H1 (cell line): ENCODE results near the gene ZFAND3. TPM values are rescaled to one million over a fixed set of nuclear protein-coding genes. Genes with fewer than 3 reads are reported as not detected.

Experiments
- CTCF ChIA-PET: fragments of 300-600 bp; sonication (Branson Sonifier 250); formaldehyde crosslinking; loops from one replicate; lab custom pipeline; 2021; ENCODE audit not compliant: partially characterized antibody; lab: Charles Lee
- POLR2A ChIA-PET: fragments of 300-600 bp; sonication (Branson Sonifier 250); formaldehyde crosslinking; loops from one replicate; lab custom pipeline; 2021; ENCODE audit warnings: inconsistent platforms; ENCODE audit not compliant: partially characterized antibody; lab: Charles Lee
- DNase-seq, 2 experiments: peaks; one replicate each; pipeline versions ENCODE4 v3.0.0 to v3.0.0-alpha.2; 2010 to 2022; ENCODE audit warnings: low spot score in 2 of 2, low read depth in 1 of 2, mixed read lengths in 1 of 2
- FAIRE-seq: peaks from 2 replicates; lab custom pipeline; 2011; peaks lifted over from hg19 to GRCh38; lab: Jason Lieb, UNC
- H2AFZ ChIP-seq: 2 replicates; pipeline ENCODE4 v1.8.1; 2012; ENCODE audit warnings: low read length, inconsistent platforms
- H2AK5ac ChIP-seq: 2 replicates; pipeline ENCODE4 v1.6.1; 2013; ENCODE audit warnings: low read depth, low read length
- H2BK120ac ChIP-seq: replicated peaks from 2 replicates; pipeline ENCODE3; 2013; ENCODE audit warnings: low read depth, low read length, inconsistent platforms
- H2BK12ac ChIP-seq: 2 replicates; pipeline ENCODE4 v1.6.1; 2013; ENCODE audit warnings: low read depth, low read length
- H2BK15ac ChIP-seq: 2 replicates; pipeline ENCODE4 v1.6.1; 2013; ENCODE audit warnings: low read length
- H2BK20ac ChIP-seq: 2 replicates; pipeline ENCODE4 v1.6.1; 2013; ENCODE audit warnings: low read length
- H2BK5ac ChIP-seq: 2 replicates; pipeline ENCODE4 v1.6.1; 2013; ENCODE audit warnings: low read depth, low read length
- H3K14ac ChIP-seq: 2 replicates; pipeline ENCODE4 v1.6.1; 2013; ENCODE audit warnings: inconsistent platforms; ENCODE audit not compliant: insufficient read length
- H3K18ac ChIP-seq: 2 replicates; pipeline ENCODE4 v1.6.1; 2013; ENCODE audit warnings: low read length; ENCODE audit errors: extremely low read depth
- H3K23ac ChIP-seq: 2 replicates; pipeline ENCODE4 v1.6.1; 2013; ENCODE audit warnings: inconsistent platforms; ENCODE audit not compliant: insufficient read length
- H3K23me2 ChIP-seq: 2 replicates; pipeline ENCODE4 v1.6.1; 2013; ENCODE audit warnings: low read depth, low read length
- H3K27ac ChIP-seq: 2 replicates; pipeline ENCODE4 v1.6.1; 2011; ENCODE audit warnings: low read depth, low read length, inconsistent platforms
- H3K27me3 ChIP-seq, 4 experiments: replicated peaks in 1 of 4; 1 replicate in 1 of 4; 2 replicates in 3 of 4; pipeline versions ENCODE4 v1.6.1 to v1.8.1; 2011 to 2013; ENCODE audit warnings: low read length in 3 of 4, mild to moderate bottlenecking in 3 of 4, inconsistent platforms in 2 of 4, mixed read lengths in 2 of 4, moderate library complexity in 1 of 4; ENCODE audit not compliant: control insufficient read depth in 3 of 4, insufficient read depth in 3 of 4; ENCODE audit errors: extremely low read depth in 1 of 4
- H3K36me3 ChIP-seq, 4 experiments: 2 replicates each; pipeline versions ENCODE4 v1.6.1 to v1.8.1; 2011 to 2013; ENCODE audit warnings: mild to moderate bottlenecking in 4 of 4, low read length in 3 of 4, moderate library complexity in 2 of 4, control low read depth in 1 of 4, inconsistent platforms in 1 of 4; ENCODE audit not compliant: insufficient read depth in 4 of 4, control insufficient read depth in 2 of 4
- H3K4ac ChIP-seq: replicated peaks from 2 replicates; pipeline ENCODE3; 2013; ENCODE audit warnings: low read length, low read depth, mixed read lengths, inconsistent platforms; ENCODE audit not compliant: insufficient read length
- H3K4me1 ChIP-seq, 4 experiments: replicated peaks in 1 of 4; 1 replicate in 1 of 4; 2 replicates in 3 of 4; pipeline versions ENCODE4 v1.6.1 to v1.8.1; 2011 to 2013; ENCODE audit warnings: low read length in 3 of 4, inconsistent platforms in 2 of 4, mixed read lengths in 1 of 4; ENCODE audit not compliant: insufficient read depth in 4 of 4, control insufficient read depth in 3 of 4
- H3K4me2 ChIP-seq, 2 experiments: 2 replicates each; pipeline versions ENCODE4 v1.6.1 to v1.8.1; 2011 to 2013; ENCODE audit warnings: low read depth in 2 of 2, low read length in 2 of 2, control low read depth in 1 of 2, inconsistent platforms in 1 of 2, mild to moderate bottlenecking in 1 of 2; ENCODE audit not compliant: insufficient read depth in 1 of 2
- H3K4me3 ChIP-seq, 4 experiments: fragments of 200-600, 300-600 bp in 1 of 4; sonication (generic), shearing (Covaris generic), sonication (Bioruptor Twin) in 1 of 4; 2 replicates each; pipeline versions ENCODE4 v1.5.1 to v1.8.1; 2011 to 2016; ENCODE audit warnings: low read length in 4 of 4, low read depth in 3 of 4, control low read depth in 2 of 4, inconsistent platforms in 2 of 4, mild to moderate bottlenecking in 2 of 4, mixed read lengths in 1 of 4, moderate library complexity in 1 of 4; ENCODE audit not compliant: insufficient read depth in 2 of 4; ENCODE audit errors: extremely low read depth in 1 of 4
- H3K56ac ChIP-seq: replicated peaks from 2 replicates; pipeline ENCODE3; 2013; ENCODE audit warnings: low read depth, mild to moderate bottlenecking, mixed read lengths, low read length, inconsistent platforms; ENCODE audit not compliant: insufficient read length
- H3K79me1 ChIP-seq: 2 replicates; pipeline ENCODE4 v1.6.1; 2013; ENCODE audit warnings: low read depth, low read length, control low read depth
- H3K79me2 ChIP-seq, 2 experiments: 2 replicates each; pipeline versions ENCODE4 v1.6.1 to v1.8.1; 2012 to 2013; ENCODE audit warnings: low read length in 2 of 2, mild to moderate bottlenecking in 2 of 2, inconsistent platforms in 1 of 2; ENCODE audit not compliant: insufficient read depth in 2 of 2, control insufficient read depth in 1 of 2
- H3K9ac ChIP-seq, 4 experiments: replicated peaks in 1 of 4; 1 replicate in 1 of 4; 2 replicates in 3 of 4; pipeline versions ENCODE4 v1.6.1 to v1.8.1; 2011 to 2013; ENCODE audit warnings: low read depth in 3 of 4, low read length in 3 of 4, control low read depth in 2 of 4, mild to moderate bottlenecking in 2 of 4, moderate library complexity in 2 of 4, inconsistent platforms in 1 of 4; ENCODE audit errors: extremely low read depth in 1 of 4
- H3K9me3 ChIP-seq, 2 experiments: 2 replicates each; pipeline versions ENCODE4 v1.6.1 to v1.8.1; 2012 to 2013; ENCODE audit warnings: mild to moderate bottlenecking in 2 of 2, moderate library complexity in 2 of 2, control low read depth in 1 of 2, inconsistent platforms in 1 of 2, low read depth in 1 of 2, low read length in 1 of 2, mixed read lengths in 1 of 2; ENCODE audit not compliant: insufficient read depth in 2 of 2
- H4K20me1 ChIP-seq, 2 experiments: replicated peaks in 1 of 2; 2 replicates each; pipeline versions ENCODE3 to v1.8.1; 2011 to 2013; ENCODE audit warnings: inconsistent platforms in 2 of 2, low read length in 2 of 2, mild to moderate bottlenecking in 1 of 2; ENCODE audit not compliant: insufficient read depth in 2 of 2, control insufficient read depth in 1 of 2
- H4K5ac ChIP-seq: 2 replicates; pipeline ENCODE4 v1.6.1; 2013; ENCODE audit warnings: low read length, low read depth, mixed read lengths, inconsistent platforms; ENCODE audit not compliant: insufficient read length
- H4K8ac ChIP-seq: 2 replicates; pipeline ENCODE4 v1.8.0; 2013; ENCODE audit warnings: mild to moderate bottlenecking, moderate library complexity, low read length, inconsistent platforms; ENCODE audit not compliant: insufficient read depth; ENCODE audit errors: extremely low read depth
- H4K91ac ChIP-seq: replicated peaks from 2 replicates; pipeline ENCODE3; 2013; ENCODE audit warnings: low read length, mixed read lengths, inconsistent platforms; ENCODE audit not compliant: insufficient read length
- CHD2 ChIP-seq: IDR thresholded peaks from 2 replicates; pipeline ENCODE4 v1.6.1; 2012; ENCODE audit warnings: low read length, improper control_type of control experiment
- PHF8 ChIP-seq: fragments of 200-600 bp; sonication (generic); conservative IDR thresholded peaks from 2 replicates; pipeline ENCODE4 v1.7.1; 2012; ENCODE audit warnings: low read depth, mild to moderate bottlenecking, inconsistent platforms, low read length, moderate library complexity
- RAD21 ChIP-seq, 2 experiments: IDR thresholded peaks in 1 of 2; conservative IDR thresholded peaks in 1 of 2; 2 replicates each; pipeline ENCODE4 v1.6.1; 2011; ENCODE audit warnings: low read depth in 2 of 2, low read length in 2 of 2, improper control_type of control experiment in 1 of 2, inconsistent platforms in 1 of 2, mild to moderate bottlenecking in 1 of 2, moderate library complexity in 1 of 2
- SAP30 ChIP-seq: fragments of 300-600 bp; sonication (generic); IDR thresholded peaks from 2 replicates; pipeline ENCODE4 v1.7.1; 2012; ENCODE audit warnings: low read length, moderate library complexity, mild to moderate bottlenecking, inconsistent platforms; ENCODE audit not compliant: insufficient read depth, insufficient replicate concordance
- TCF12 ChIP-seq: IDR thresholded peaks from 2 replicates; pipeline ENCODE4 v1.6.1; 2011; ENCODE audit warnings: low read depth, mild to moderate bottlenecking, low read length
- WGBS, 2 experiments: shearing (Covaris generic) in 1 of 2; methylation state at CpG; one replicate each; pipeline versions ENCODE4 v1.1.6 to v1.1.7; 2013 to 2015; ENCODE audit warnings: low lambda C conversion rate in 2 of 2, mixed read lengths in 2 of 2, inconsistent platforms in 1 of 2, low coverage in 1 of 2, missing lambda C conversion rate in 1 of 2; ENCODE audit not compliant: insufficient replicate concordance in 2 of 2, insufficient coverage in 1 of 2, insufficient read length in 1 of 2; ENCODE audit errors: extremely low coverage in 1 of 2, missing lambda C conversion rate in 1 of 2; 5-methylcytosine and 5-hydroxymethylcytosine counted together
- polyA plus RNA-seq, 7 experiments: library from polyadenylated mRNA; depleted of rRNA in 3 of 7; stranded (reverse) in 5 of 7; unstranded in 2 of 7; fragments of >200 nt in 5 of 7; fragments of 200-250 nt in 2 of 7; gene quantifications; 1 replicate in 5 of 7; 2 replicates in 1 of 7; 4 replicates in 1 of 7; pipeline versions ENCODE4 v1.2.1 to v1.2.3, GENCODE V29; 2011 to 2013; ENCODE audit warnings: missing spikeins in 2 of 7, mixed read lengths in 2 of 7
- total RNA-seq: library from RNA; stranded (reverse); fragmentation: NEBNext Ultra II Directional; extraction: Animal tissue kit (Norgen Biotek cat#: 25700); gene quantifications from 2 replicates; pipeline ENCODE4 v1.2.1, GENCODE V29; 2021
- TF ChIP-seq, protein P1 (sequence below): IDR thresholded peaks from 2 replicates; pipeline ENCODE4 v1.6.1; 2011; ENCODE audit warnings: low read length, improper control_type of control experiment

ZFAND3 gene
- total and polyA plus RNA-seq, 2 of the 8 experiments (the other 6 are each of a cell fraction or from before 2014, with no cell fraction given), result 13.0 to 51.3 TPM

DNA sequence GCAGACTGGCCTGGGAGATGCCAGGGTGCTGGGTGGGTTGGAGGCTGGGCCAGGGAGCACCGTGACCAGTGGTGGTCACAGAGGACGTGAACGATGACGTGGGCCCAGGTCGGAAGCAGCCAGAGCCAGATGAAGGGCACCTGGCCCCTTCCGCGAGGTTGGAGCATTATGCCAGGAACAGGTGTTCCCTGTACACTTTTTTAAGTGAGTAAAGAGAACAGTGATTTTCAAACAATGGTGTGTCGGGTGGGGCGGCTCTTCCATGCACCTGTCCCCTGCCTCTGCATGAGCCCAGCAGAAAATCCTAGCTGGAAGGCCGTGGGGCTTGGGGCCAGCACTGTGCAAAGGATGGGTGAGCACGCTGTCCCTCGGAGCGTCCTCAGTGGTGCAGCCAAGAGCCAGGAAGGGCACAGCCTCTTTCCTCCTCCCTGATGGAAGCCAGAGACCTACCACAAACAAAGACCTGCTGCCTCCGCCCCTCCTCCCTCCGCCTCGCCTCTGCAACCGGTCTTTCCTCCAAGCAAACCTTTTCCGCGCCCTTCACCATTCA is 350.5 kb downstream of the ZFAND3 start:
- Histone ChIP-seq H3K4me2 (no peak overlapping the region), H3K4ac (no peak overlapping the region), H3K18ac (no peak overlapping the region), H3K36me3 (no peaks in the 10 kb centered on the region), H3K27ac (no peak overlapping the region), H4K8ac (no peak overlapping the region), H3K23me2 (no peaks in the 10 kb centered on the region), H3K56ac (no peak overlapping the region), H4K5ac (no peak overlapping the region), H2BK120ac (no peak overlapping the region), H4K20me1 (no peaks in the 10 kb centered on the region), H2BK20ac (no peak overlapping the region), H3K14ac (no peak overlapping the region), H2BK5ac (no peak overlapping the region), H3K79me2 (no peaks in the 10 kb centered on the region), H3K9ac (no peak overlapping the region), H3K27me3 (no peaks in the 10 kb centered on the region), H3K79me1 (no peaks in the 10 kb centered on the region), H3K23ac (no peak overlapping the region), H2AFZ (no peak overlapping the region), H4K91ac (peak overlapping the region; percentile 11), H3K4me1 (peaks cover 0 to 30% (median 9%) of the 10 kb centered on the region in 4 experiments; a peak in 6 of 7 replicates), H2BK15ac (no peak overlapping the region), H2AK5ac (peak overlapping the region; percentile 34; the same call in 1 of the 2 replicates), H3K4me3 (no peak overlapping the region), H3K9me3 (no peaks in the 10 kb centered on the region), H2BK12ac (peak overlapping the region; percentile 84; the same call in 1 of the 2 replicates)
- TF ChIP-seq PHF8 (no peak), SAP30 (no peak), RAD21 (IDR thresholded peaks at IDR 0.05 in 1 of 2, conservative IDR thresholded peaks at IDR 0.05 in 1 of 2; ENCODE audit: low read depth in 2 of 2, low read length in 2 of 2) (peak; percentile 16 to 29; a peak in 3 of 4 replicates), TCF12 (no peak), CHD2 (no peak)
- TF ChIP-seq, protein P1, sequence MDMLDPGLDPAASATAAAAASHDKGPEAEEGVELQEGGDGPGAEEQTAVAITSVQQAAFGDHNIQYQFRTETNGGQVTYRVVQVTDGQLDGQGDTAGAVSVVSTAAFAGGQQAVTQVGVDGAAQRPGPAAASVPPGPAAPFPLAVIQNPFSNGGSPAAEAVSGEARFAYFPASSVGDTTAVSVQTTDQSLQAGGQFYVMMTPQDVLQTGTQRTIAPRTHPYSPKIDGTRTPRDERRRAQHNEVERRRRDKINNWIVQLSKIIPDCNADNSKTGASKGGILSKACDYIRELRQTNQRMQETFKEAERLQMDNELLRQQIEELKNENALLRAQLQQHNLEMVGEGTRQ, result no peak
- ChIA-PET POLR2A (no interaction called here), CTCF (interaction anchor here (1.2 to 3.0 kb wide), 5 partner anchors 8 to 29 kb away, joined by 3 to 12 read pairs (median 3); no protein-coding TSS in a partner anchor)
- no peak for FAIRE-seq
- WGBS, 2 experiments, result 77% methylated on average over 19 of the region's 19 CpGs; no CpG with 5 or more reads in 1 of the 2 experiments
- no peak for DNase-seq
